D721Med (cell line): ENCODE data around the gene TMEM101.
"Not testable (repeated sequence)": the region's sequence is repeated elsewhere in the genome, so short reads cannot be mapped to it uniquely, and the experiment has no call there.

Experiments used
- DNase-seq: peaks from one replicate; pipeline ENCODE4 v3.0.0; 2011; ENCODE audit warnings: low spot score; ENCODE audit not compliant: insufficient read length
- FAIRE-seq: peaks from 2 replicates; lab custom pipeline; 2011; peaks lifted over from hg19 to GRCh38; lab: Jason Lieb, UNC
- CTCF ChIP-seq: IDR thresholded peaks from 2 replicates; pipeline ENCODE4 v1.5.1; 2012; ENCODE audit warnings: mild to moderate bottlenecking, control low read depth; ENCODE audit not compliant: insufficient read depth; ENCODE audit errors: missing control alignments

The TMEM101 gene

GRCh38 chr17:44023545-44024270, 8.9 kb upstream of the TMEM101 start:
- DNase-seq (no peak), FAIRE-seq (no peak)
- no peak for TF ChIP-seq CTCF

DNA sequence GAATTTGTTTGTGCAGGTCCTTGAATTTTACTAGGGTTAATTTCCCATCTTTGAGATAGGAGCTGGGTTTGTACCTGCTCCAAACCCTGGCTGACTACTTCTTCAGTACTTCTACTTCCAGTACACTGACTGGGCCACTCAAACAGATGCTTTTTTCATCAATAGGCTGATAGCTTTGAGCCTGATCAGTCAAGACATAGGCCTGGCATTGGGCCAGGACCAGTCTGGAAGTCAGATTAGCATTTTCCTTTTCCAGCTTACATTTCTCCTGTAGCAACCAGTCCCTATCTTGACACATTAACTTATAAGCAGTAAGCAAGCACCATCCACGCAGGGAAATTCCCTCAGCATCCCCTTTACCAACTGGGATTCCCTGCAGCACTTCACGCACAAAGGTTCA, 7.5 kb upstream of the TMEM101 start:
- DNase-seq = no peak
- no peak for FAIRE-seq
- no peak for TF ChIP-seq CTCF

GRCh38 chr17:44021227-44021626, 6.5 kb upstream of the TMEM101 start:
- not testable (repeated sequence) for FAIRE-seq, DNase-seq

GRCh38 chr17:44014133-44014436, 678 bp downstream of the TMEM101 start:
- no peak for DNase-seq

DNA sequence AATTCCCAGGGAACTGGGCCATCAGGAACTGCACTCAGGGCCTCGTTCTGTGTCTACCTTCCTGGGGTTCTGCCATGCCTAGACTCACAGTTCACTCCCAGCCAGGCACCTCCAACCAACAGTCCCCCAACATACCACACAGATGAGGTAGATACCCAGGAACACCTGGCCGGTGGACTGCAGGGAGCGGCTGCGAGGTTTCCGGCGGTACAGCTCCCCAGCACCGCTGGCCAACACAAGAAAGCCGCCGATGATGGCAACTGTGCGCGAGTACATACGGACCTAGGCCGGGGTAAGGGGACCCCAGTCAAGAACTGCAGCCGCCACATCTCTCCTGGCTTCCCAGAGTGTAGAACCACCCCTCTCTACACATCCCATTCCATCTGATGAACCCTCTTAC, 1.9 kb downstream of the TMEM101 start:
- FAIRE-seq (no peak), DNase-seq (no peak)
- no peak for TF ChIP-seq CTCF

More at GRCh38 chr17:44014133-44014436, 678 bp downstream of the TMEM101 start:
- FAIRE-seq = no peak
- no peak for TF ChIP-seq CTCF

- no peak for TF ChIP-seq CTCF
- DNase-seq (no peak), FAIRE-seq (no peak)
Observed at GRCh38 chr17:44012391-44012790, 2.4 kb downstream of the TMEM101 start.

DNA sequence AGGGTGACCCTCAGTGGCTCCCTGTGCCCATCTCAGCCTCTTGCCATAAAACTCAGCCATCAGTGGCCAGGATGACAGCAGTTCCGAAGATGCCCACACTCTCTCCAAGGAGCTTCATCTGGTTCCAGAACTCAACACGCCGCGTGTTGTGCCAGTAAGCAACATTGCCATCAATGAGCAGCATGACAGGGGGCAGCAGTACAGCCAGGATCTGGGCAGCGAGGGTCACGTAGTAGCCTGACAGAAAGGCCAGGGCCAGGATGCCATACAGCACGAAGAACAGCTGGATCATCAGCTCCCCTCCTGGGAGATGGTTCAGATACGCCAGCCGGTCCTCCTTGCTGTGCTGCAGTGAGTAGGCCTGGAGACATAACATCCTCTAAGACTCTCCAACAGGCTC, 2.9 kb downstream of the TMEM101 start:
- FAIRE-seq = no peak
- no peak for TF ChIP-seq CTCF

More for the DNA sequence above, 2.9 kb downstream of the TMEM101 start:
- no peak for DNase-seq
